GM21423 (cell line): ENCODE measurements around the gene INTU.

Source experiments
- ATAC-seq: cut with Tn5 transposase; IDR thresholded peaks from one replicate; pipeline ENCODE4 v1.9.1; 2021; ENCODE audit warnings: mild to moderate bottlenecking, moderate library complexity; ENCODE audit not compliant: unreplicated experiment

The INTU gene

DNA sequence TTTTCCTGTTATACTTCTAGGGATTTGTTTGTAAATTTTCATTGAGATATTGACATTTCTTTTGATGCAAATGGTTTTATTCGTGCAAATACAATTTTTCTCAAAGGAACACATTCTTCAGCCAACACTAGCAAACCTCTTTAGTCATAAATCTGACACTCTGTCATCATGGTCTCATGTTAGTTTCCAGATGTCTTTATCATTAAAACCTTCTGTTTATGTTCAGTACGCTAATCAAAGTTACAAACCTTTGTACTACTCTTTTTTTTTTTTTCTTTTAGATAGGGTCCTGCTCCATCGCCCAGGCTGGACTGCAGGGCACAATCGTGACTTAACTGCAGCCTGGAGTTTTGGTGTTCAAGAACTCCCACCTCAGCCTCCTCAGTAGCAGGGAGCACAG lies 104.5 kb downstream of the INTU start:
- ATAC-seq: no peak

DNA sequence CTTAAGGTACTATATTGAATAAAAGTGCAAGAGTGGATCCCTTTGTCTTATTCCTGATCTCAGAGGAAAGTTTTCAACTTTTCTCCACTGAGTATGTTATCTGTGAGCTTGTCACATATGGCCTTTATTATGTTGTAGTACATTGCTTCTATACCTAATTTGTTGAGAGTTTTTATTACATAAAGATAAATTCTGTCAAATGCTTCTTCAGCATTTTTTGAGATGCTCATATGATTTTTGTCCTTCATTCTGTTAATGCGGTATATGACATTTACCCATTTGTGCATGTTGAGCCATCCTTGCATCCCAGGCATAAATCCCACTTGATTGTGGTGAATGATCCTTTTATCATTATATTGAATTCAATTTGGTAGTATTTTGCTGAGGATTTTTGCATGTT lies 108.5 kb downstream of the INTU start:
- no peak for ATAC-seq

DNA sequence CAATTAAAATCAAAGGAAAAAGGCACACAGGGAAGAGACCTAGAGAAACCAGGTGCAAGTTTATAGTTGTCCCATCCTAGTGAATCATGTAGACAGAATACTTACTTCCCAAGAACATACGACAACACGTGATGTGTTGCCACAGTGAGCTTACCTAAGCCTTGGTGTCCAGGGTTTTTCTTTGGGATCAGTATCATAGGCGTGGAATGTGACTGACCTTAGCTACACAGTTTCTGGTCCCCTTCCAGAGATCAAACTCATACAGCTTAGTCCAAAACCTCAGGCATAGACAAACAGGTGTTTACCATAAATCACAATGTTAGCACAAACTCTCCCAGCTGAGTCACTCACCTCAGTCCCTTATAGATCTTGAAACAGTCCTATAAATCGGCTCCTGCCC lies 115.1 kb downstream of the INTU start:
- no peak for ATAC-seq

DNA sequence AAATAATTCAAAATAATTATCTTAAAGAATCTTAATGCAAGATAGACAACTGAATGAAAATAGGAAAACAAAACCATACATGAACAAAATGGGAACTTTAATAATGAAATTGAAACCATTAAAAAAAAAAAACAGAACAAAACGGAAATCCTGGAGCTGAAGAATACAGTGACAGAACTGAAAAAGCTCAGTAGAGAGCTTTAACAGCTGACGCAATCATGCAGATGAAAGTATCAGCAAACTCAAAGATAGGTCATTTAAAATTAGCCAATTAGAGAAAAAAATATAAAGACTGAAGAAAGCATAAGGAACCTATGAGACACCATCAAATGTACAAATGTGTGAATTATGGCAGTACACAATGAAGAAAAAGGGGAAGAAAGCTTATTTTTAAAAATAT lies 116.2 kb downstream of the INTU start:
- no peak for ATAC-seq

DNA sequence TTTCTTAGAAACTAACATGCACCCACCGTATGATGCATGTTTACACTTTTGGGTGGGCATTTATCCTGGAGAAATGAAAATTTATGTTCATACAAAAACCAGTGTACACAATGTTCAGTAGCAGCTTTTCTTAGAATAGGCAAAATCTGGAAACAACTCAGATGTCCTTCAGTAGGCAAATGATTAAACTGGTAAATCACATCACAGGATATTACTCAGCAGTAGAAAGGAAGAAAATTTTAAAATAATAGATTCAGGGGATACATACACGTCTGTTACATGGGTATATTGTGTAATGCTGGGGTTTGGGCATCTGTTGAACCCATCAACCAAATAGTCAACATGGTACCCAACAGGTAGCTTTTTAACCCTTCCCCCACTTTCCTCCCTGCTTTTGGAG lies 124.1 kb downstream of the INTU start:
- no peak for ATAC-seq

DNA sequence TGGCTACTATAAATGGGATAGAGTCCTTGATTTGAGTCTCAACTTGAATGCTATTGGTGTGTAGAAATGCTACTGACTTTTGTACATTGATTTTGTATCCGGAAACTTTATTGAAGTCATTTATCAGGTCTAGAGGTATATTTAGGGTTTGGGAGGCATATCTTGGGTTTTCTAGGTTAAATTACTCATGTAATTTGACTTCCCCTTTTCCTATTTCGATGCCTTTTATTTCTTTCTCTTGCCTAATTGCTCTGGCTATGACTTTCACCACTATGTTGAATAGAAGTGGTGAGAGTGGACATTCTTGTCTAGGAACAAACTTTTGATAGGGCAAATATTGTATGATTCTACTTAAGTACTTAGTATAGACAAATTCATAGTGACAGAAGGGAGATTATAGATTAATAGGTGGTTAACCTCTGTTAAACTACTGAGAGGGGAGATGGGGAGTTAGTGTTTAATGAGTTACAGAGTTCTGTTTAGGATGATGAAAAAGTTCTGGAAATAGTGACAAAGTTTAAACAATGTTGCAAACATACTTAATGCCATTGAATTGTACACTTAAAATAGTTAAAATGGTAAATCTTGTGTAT lies 126.6 kb downstream of the INTU start:
- peak; percentile 80 for ATAC-seq

DNA sequence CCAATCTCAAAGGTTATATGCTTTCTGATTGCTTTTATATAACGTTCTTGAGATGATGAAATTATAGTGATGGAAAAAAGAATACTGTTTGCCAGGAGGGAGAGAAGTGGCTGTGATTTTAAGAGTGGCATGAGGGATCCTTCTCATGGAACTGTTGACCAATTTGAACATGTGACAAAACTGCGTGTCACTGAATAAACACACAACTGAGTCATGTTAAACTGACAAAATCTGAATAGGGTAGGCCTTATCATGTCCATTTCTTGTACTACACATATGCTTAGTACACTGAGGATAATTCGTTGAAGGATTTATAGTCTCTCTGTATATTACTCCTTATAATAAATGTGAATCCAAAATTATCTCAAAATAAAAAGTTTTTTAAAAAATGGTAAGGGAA lies 127.1 kb downstream of the INTU start:
- peak; percentile 7 for ATAC-seq

DNA sequence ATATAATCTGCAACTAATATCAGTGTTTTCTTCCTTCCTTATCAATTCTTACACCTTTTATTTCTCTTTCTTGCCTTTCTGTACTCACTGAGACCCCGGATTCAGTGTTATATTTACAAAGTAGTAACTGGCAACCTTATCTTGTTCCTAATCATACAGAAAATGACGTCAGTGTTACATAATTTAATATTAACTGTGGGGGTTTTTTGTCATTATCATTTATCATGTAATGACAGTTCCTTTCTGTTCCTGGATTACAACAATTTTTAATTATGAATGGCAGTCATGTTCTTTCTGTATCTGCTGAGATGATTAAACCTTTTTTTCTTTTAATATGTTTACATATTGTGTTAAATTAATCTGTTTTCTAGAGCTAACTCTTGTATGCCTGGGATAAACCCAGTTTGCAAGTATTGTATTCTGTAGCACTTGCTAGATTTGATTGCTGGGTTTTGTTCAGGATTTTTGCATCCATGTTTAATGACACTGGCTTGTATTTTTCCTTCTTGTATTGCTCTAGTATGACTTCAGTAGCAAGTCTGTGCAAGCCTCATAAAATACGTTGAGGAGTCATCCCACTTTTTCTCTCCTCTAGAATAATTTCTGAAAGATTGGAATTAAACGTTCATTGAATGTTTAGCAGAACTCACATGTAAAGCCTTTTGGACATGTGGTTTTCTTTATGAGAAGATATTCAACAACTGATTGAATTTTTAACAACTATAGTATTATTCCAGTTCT lies 138.9 kb downstream of the INTU start:
- ATAC-seq: no peak

DNA sequence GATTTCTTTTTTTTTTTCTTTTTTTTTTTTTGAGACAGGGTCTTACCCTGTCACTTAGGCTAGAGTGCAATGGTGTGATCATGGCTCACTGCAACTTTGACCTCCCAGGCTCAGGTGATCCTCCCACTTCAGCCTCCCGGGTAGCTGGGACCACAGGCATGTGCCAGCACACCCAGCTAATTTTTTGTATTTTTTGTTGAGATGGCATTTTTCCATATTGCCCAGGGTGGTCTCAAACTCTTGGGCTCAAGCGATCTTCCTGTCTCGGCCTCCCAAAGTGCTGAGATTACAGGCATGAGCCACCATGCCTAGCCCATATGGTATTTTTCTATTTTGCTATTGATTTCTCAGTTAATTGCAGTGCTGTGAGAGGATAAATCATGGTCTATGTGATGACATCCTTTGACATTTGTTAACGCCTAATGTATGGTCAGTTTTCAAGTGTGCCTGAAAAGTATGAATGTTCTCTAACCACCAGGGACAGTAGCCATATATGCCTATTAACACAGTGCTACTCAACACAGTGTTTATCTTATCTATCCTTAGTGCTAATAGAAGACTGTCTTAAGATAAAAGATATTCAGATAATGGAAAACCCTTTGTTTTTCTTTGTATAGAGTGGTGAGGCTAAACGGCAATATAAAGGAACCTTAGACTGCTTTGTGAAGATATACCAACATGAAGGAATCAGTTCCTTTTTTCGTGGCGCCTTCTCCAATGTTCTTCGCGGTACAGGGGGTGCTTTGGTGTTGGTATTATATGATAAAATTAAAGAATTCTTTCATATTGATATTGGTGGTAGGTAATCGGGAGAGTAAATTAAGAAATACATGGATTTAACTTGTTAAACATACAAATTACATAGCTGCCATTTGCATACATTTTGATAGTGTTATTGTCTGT lies 140.3 kb downstream of the INTU start:
- no peak for ATAC-seq

DNA sequence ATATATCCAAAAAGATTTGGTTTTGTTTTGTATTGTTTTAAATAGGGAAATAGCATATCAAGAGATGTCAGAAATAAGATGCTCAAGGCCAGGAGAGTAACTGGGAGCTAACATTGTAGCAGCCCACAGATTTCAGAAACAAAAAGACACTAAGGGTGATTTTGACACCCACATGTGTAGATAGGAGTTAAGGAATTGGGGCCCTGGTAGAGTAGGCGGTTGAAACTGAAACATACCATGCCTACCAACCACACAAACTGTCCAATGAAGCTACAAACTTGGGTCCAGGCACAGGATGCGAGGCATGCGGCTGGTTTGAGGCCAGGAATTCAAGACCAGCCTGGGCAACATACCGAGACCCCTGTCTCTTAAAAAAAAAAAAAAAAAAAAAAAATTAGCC lies 143.1 kb downstream of the INTU start:
- no peak for ATAC-seq
